HG03280 (cell line): Measurements from ENCODE around the gene PCSK6.
A peak's percentile ranks its signal among the peaks of the same experiment; 100 is the strongest.

Experiments
- ATAC-seq: cut with Tn5 transposase; IDR thresholded peaks from one replicate; pipeline ENCODE4 v1.9.1; 2021; ENCODE audit warnings: mild to moderate bottlenecking, moderate library complexity; ENCODE audit not compliant: unreplicated experiment

Gene PCSK6

GRCh38 chr15:101523560-101523940 lies 34.0 kb upstream of the PCSK6 start:
- no peak for ATAC-seq

- ATAC-seq = no peak
These were observed 33.4 kb upstream of the PCSK6 start for GRCh38 chr15:101522621-101523559.

DNA sequence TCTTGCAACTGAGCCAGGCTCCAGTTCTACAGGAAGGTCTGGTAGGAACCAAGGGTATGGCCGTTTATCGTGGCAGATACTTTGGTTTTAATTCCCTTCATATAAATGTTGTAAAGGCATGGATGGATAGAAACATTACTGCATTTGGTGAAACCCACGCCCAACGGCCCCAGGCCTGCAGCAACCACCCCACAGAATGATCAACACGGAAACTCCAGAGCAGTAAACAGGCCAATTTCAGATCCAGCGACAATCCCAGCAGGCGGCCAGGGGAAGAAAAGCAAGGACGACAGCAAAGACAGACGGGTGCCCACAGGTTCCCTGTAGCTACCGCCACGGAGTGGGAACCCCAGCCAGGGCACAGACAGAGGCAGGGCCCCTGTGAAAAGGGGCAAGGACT lies 32.6 kb upstream of the PCSK6 start:
- no peak for ATAC-seq

GRCh38 chr15:101521591-101521990 lies 32.1 kb upstream of the PCSK6 start:
- no peak for ATAC-seq

GRCh38 chr15:101521069-101521468 lies 31.6 kb upstream of the PCSK6 start:
- no peak for ATAC-seq

DNA sequence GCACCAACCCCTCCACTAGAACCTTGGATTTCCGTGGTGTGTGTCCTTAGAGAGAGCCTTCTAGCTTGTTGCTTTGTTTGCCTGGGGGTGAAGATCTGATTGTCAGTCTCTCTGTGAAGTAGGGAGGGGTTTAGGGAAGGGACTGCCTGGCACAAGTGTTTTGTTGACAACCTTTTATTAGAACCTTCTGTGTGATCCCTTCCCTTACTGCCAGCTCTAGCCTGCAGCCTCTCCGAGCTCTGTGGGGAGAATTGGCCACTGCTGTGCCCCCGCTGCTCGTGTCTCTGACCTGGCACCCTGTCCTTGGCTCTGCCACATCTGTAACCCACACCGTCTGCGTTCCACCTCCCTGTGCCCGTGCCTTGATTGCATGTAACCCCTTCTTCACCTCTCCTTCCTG lies 30.9 kb upstream of the PCSK6 start:
- no peak for ATAC-seq

DNA sequence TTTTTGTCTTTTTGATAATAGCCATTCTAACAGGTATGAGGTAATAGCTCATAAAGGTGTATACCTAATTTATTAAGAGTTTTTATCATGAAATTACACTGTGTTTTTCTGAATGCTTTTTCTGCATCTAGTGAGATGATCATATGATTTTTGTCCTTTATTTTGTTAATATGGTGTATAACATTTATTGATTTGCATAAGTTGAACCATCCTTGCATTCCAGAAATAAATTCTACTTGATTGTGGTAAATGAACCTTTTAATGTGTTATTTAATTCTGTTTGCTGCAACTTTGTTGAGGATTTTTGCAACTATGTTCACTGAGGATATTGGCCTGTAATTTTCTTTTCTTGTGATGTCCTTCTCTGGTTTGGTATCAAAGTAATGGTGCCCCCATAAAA lies 28.0 kb upstream of the PCSK6 start:
- ATAC-seq = no peak

DNA sequence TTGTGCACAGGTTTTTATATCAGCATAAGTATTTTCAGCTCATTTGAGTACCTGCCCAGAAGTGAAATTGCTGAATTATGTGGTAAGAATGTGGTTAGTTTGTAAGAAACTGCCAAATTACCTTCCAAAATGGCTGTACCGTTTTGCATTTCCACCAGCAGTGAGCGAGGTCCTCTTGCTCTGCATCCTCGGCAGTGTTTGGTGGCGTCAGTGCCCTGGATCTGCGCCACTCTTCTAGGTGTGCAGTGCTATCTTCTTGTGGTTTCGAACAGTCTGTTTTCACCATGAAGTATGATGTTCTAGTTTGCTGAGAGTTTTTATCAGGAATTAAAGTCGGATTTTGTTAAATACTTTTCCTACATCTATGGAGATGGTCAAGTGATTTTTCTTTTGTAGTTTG lies 24.8 kb upstream of the PCSK6 start:
- ATAC-seq = no peak

DNA sequence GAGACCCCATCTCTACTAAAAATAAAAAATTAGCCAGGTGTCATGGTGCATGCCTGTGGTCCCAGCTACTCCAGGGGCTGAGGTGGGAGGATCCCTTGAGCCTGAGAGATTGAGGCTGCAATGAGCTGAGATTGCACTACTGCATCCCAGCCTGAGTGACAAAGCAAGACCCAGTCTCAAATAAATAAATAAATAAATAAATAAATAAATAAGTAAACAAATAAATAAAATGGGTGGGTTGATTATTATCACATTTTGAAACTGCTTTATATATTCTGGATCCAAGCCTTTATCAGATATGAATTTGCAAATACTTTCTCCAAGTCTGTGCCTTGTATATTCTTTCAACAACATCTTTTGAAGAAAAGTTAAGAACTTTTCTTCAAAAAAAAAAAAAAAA lies 22.2 kb upstream of the PCSK6 start:
- ATAC-seq = no peak

DNA sequence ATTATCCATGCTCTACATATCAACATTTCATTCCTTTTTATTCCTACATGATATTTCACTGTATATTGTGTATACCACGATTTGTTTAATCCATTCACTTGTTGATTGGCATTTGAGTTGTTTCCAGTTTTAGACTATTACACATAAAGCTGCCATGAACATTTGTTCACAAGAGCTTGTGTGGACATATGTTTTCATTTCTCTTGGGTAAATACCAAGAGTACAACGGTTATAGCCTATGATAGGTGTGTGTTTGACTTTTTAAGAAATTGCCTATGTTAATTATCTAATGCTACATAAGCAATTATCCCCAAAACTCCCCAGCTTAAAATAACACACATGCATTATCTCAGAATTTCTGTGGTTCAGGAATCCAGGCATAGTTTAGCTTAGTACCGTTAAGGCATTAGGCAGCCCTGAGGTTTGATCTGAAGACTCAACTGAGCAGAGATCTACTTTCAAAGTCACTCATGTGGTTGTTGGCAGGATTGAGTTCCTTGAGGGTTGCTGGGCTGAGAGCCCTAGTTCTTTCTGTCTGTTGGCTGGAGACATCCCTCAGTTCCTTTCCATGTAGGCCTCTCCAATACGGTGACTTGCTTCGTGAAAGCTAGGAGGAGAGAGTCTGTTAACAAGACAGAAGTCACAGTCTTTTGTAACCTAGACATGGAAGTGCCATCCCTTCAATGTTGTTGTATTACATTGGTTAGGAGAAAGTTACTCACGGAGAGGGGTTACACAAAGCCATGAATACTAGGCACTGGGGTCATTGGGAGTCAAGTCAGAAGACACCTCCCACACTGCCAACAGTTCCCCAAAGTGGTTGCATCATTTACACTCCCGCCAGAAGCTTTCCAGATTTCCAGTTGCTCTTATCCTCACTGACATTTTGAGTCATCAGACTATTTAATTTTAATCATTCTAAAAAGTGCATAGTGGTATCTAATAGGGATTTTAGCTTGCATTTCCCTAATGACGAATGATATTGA lies 21.0 kb upstream of the PCSK6 start:
- no peak for ATAC-seq

DNA sequence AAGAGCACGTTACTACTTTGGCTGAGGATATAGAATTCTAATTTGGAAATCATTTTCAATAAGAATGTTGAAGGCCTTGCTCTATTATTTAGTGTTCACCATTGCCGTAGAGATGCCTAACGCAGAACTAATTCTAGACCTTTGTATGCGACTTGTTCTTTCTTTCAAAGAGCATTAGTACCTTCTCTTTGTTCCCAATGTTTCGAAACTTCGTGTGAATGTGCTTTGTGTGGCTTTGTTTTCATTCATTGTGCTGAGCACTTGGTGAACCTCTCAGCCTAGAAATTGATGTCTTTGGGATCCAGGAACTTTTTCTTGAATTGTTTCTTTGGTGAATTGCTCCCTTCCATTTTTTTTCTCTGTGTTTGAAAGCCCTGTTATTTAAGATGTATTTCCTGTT lies 19.8 kb upstream of the PCSK6 start:
- no peak for ATAC-seq

- ATAC-seq = no peak
These were observed 17.0 kb upstream of the PCSK6 start for GRCh38 chr15:101506491-101506890.

GRCh38 chr15:101505610-101506337 lies 16.3 kb upstream of the PCSK6 start:
- no peak for ATAC-seq

GRCh38 chr15:101504866-101505609 lies 15.5 kb upstream of the PCSK6 start:
- no peak for ATAC-seq

DNA sequence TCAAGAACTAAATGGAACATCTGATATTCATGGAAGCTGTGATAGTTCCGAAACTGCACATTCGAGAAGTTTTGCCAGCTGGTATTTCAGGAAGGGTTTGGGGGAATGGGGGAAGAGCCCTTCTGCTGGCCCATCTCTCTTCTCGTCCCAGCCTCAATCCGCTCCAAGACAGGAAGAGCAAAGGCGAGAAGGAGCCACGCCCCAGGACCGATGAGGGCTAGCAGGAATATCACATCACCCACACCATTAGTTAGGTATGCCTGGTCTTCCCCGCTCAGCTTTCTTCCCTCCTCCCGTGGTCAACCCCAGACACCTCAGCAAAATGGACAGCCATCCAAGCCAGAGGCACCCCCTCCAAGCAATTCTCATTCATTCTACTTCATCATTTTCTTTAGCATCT lies 14.9 kb upstream of the PCSK6 start:
- ATAC-seq = no peak

DNA sequence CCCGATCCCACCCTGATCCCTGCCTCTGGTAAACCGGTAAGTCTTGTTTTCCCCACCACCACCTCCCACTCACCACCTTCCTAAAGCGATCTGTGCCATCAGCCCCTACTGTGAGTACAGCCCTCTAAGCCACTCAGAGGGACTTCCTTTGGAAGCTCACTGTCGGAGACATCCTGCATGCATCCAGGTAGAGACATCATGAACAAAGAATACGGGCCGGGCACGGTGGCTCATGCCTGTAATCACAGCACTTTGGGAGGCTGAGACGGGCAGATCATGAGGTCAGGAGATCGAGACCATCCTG lies 13.7 kb upstream of the PCSK6 start:
- ATAC-seq = no peak

GRCh38 chr15:101502572-101503295 lies 13.2 kb upstream of the PCSK6 start:
- ATAC-seq = no peak

DNA sequence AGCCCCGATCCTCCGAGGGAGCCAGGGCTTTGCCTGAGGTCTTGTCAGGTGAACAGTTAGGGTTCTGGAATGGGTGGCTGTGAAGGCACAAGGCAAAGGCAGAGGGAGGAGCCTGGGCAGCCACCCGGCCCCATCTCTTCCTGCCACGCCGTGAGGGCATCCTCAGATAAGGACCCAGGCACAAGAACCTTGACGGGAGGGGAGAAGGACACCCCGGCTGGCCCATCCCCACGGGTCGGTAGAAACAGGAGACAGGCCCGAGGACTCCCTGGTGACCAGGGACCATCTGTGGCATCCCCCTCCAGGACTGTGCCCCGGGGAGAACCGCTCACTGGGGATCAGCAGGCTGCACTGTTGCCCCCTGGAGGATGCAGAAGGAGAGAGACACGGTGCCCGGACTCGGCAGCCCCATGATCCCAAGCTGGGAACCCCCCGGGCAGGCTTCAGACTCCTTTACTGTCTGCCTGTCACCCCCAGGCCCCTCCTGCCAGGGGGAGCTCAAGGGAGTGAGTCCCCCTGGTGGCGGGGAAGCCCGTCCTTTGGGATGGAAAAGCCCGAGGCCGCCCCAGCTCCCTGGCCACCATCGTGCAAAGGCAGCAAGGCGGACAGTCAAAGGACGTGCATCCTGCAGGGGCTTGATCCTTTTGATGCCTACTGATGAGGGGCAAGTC lies 12.3 kb upstream of the PCSK6 start:
- ATAC-seq = peak; percentile 56

DNA sequence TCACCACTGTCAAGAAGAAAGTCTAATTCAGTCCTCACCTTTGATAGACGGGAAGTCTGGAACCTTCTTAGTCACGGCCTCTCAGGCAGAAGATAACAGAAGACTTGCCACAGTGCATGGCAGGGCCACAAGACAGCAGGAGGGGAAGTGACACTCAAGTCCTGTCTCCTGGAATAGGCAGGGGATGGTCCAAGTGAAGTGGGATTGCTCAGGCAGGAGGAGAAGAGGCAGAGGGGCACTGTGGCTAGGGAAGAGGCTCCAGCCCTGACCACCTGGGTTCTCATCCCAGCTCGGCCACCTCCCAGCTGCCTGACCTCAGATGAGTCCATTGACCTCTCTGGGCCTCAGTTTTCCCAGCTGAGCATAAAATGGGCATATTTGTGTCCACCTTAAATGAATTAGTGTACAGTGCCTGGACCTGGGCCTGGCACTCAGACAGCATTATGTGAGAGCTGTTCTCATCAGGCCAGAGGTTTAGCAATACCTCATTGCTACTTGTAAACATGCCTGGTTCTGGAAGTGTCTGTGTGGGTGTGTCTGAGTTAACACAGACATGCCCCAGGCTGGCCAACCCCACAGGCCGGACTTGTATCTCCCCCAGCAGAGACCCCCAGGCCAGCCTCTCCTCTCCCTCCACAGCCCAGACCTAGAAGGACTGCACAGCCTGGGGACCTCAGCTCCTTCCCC lies 11.5 kb upstream of the PCSK6 start:
- no peak for ATAC-seq
